Stomach (tissue), 4 donors: ENCODE results near the gene CFAP57.

ENCODE experiments used
- CTCF ChIP-seq, 7 experiments: fragments of 450-650 bp in 4 of 7; fragments of 200-600 bp in 3 of 7; sonication (generic) in 3 of 7; IDR thresholded peaks; one replicate each; pipeline ENCODE4 v1.5.1; 2016 to 2019; ENCODE audit warnings: antibody characterized with exemption in 7 of 7, control low read depth in 2 of 7, mild to moderate bottlenecking in 1 of 7
- EP300 ChIP-seq: sonication (generic); formaldehyde crosslinking; IDR thresholded peaks from one replicate; pipeline ENCODE4 v1.6.1; 2017; ENCODE audit warnings: antibody characterized with exemption
- POLR2A ChIP-seq, 4 donors: fragments of 450-650 bp; IDR thresholded peaks; one replicate each; pipeline ENCODE4 v1.6.1; 2016; ENCODE audit warnings: antibody characterized with exemption in 4 of 4, control low read depth in 2 of 4, mild to moderate bottlenecking in 1 of 4, moderate library complexity in 1 of 4
- POLR2AphosphoS5 ChIP-seq, 3 donors: sonication (generic); formaldehyde crosslinking; IDR thresholded peaks; one replicate each; pipeline ENCODE4 v1.6.1; 2016; ENCODE audit warnings: antibody characterized with exemption in 3 of 3

GRCh38 chr1:43241413-43241836, 69.3 kb downstream of the CFAP57 start:
- no peak for TF ChIP-seq CTCF (IDR thresholded peaks at IDR 0.05)
- TF ChIP-seq POLR2A (IDR thresholded peaks at IDR 0.05) = no peak
- no peak for TF ChIP-seq POLR2AphosphoS5 (IDR thresholded peaks at IDR 0.05)
- TF ChIP-seq EP300 = no peak
